GM21515 (cell line): Measurements from ENCODE around the gene FYB2.

Experiments
- ATAC-seq: cut with Tn5 transposase; IDR thresholded peaks from one replicate; pipeline ENCODE4 v1.9.1; 2021; ENCODE audit not compliant: unreplicated experiment

FYB2 gene, protein sequence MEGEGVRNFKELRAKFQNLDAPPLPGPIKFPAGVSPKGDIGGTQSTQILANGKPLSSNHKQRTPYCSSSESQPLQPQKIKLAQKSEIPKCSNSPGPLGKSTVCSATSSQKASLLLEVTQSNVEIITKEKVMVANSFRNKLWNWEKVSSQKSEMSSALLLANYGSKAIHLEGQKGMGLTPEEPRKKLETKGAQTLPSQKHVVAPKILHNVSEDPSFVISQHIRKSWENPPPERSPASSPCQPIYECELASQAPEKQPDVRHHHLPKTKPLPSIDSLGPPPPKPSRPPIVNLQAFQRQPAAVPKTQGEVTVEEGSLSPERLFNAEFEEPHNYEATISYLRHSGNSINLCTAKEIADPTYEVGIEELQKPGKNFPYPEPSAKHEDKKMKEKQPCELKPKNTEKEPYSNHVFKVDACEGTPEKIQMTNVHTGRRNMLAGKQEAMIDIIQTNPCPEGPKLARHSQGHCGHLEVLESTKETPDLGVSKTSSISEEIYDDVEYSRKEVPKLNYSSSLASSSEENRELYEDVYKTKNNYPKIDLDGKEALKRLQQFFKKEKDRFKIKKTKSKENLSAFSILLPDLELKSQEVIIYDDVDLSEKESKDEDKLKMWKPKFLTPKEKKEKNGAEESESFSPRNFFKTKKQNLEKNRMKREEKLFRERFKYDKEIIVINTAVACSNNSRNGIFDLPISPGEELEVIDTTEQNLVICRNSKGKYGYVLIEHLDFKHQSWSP

GRCh38 chr1:56819387-56819899 is at the start of gene FYB2:
FYB2 (minus strand) TSS chr1:56819404; CDS start chr1:56819290, 114 bp downstream.
- ATAC-seq: no peak

DNA sequence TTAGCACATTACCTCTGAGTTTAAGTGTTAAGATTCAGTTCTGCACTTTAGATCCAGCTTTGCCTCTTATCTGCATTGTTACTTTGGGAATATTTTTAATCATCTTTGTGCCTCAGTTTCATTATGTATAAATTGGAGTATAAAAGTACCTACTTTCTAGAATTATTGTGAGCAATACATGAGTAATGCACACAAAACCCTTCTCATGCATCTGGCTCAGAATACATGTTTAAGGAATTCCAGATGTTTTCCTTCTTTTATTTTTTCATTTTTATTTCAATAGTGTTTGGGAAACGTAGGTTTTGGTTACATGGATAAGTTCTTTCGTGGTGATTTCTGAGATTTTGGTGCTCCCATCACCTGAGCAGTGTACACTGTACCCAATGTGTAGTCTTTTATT is 49.6 kb upstream of the FYB2 start:
- ATAC-seq: no peak

GRCh38 chr1:56867491-56867890 is 48.3 kb upstream of the FYB2 start:
- no peak for ATAC-seq

GRCh38 chr1:56866656-56867055 is 47.5 kb upstream of the FYB2 start:
- ATAC-seq: no peak

DNA sequence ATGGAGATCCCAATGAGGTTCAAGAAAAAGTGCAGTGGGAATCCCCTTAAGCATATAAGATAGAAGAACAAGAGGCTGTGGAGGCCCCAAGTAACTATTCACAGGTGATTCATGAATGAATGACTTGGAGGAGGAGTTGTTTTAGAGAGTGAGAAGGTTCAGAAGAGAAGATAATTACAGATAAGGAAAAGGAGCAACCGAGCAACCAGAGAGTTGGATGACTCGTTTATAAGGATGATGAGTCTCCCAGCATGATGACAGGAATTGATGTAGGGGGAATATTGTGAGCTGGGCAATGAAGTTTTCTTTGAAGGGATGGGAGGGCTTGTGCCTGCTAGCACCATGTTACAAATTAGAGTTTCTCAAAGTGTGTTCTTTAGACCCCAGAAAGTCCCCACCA is 45.2 kb upstream of the FYB2 start:
- no peak for ATAC-seq

DNA sequence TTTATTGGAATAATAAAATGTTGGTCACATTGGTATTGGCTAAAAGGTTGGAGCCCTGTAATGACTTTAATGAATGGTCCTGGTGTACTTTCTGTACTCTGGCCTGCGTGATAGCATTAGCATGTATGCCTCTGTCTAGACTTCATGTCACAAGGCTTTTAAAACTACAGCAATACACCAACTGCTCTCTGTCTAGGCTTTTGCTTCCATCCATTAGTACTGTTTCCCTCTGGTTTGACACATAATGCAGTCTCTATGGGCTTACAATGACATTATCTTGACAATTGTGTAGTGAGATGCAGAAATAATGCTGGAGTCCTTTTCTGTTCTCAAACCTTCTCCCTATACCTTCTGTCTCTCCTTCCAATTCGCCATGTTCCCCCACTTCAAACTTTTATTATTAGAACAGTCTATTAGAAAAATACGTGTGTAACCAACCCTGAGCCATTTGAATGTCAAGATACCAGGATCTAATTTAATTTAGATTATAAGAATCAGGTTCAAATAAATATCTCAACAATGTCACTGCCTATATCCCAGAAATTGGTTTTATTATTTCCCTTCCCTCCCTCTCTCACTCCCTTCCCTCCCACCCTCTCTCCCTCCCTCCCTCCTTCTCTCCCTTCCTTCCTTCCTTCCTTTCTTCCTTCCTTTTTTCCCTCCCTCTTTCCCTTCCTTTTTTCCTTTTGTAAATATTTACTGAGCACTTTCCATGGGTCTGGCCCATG is 44.2 kb upstream of the FYB2 start:
- ATAC-seq: no peak

GRCh38 chr1:56859287-56859686 is 40.1 kb upstream of the FYB2 start:
- ATAC-seq: no peak

GRCh38 chr1:56856186-56856585 is 37.0 kb upstream of the FYB2 start:
- ATAC-seq: no peak

- no peak for ATAC-seq
These were observed 36.0 kb upstream of the FYB2 start for GRCh38 chr1:56855190-56855589.

DNA sequence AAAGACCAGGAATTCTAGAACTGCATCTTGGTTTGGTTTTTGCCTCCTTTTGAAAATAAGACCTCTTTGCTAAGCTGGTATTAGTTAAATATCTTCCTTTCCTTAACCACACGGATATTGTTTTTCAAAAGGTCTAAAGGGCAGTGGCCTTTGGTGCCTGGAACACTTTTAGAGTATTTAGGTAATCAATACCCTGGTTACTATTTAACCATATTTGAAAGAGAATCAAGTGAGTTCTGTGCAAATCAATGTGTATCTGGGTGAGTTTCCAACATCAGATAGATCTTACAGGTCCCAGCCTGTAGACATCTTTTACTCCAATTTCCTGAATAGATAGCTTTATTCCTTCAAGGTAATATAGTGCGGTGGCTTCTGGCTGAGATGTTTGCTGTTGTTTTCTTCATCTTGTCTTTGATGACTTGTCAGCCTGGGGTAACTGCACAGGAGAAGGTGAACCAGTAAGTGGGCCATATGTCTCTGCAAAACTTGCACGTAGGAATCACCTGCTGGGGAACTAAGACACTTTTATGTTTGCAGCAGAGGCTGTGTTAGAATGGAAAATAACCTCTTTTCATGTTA is 35.4 kb upstream of the FYB2 start, which contains the start of gene C8A:
Gene C8A, plus strand, starts transcription at position 277 of the 579 bp plus-strand sequence. Its CDS starts 105 bp downstream, at position 382.
- ATAC-seq: no peak

DNA sequence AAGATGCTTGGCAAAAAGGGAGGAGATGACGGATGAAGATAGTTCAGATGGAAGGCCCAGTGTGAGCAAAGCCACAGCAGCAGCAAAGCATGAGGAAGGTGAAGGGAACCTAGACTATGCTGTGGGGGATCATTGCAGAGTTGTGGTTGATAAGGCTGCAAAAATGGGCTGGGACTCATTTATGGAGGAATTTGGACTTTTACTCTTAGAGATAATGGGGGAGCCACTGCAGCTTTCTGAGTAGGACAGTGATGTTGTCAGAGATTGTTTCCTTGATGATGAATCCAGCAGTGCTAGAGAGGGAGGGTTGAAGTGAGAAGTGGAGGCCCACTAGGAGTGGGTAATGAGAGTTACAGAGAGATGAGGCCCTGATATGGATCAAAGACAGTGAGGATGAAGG is 33.3 kb upstream of the FYB2 start:
- no peak for ATAC-seq

GRCh38 chr1:56850922-56851321 is 31.7 kb upstream of the FYB2 start:
- no peak for ATAC-seq

DNA sequence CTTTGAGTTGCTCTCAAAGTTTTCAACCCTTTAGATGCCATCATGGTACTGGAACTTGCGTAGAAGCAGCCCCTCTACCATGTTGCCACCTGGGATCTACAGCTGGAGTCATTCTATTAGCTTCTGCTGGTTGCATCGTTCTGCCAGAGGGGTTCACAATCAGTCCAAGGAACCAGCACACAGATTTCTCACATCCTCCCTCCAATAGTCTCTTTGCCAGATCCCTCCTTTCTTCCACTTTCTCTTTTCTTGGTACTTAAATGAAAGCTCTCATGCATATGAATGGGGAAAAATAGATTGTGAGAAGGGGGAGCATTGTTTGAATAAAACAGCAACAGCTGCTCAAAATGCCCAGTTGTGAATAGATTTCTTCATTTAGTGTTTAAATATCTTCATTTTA is 31.2 kb upstream of the FYB2 start:
- ATAC-seq: no peak

GRCh38 chr1:56849750-56850149 is 30.5 kb upstream of the FYB2 start:
- ATAC-seq: no peak

DNA sequence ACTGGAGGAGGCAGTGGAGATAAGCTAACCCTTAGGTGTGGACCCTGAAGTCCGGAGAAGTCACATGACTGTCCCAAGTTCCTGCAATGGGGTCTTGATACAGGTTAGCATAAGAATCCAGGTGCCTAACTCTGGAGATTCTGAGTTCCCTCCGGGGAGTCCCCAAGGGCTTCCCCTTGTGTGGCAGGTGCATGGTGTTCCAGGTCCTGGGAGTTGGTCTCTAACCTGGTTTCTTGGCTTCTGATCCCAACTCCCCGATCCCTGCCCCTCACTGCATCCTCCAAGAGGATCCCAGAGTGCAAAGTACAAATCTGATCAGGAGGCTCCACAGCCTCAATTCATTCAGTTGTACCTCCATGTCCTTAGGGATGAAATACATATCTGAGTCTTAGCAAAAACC is 26.1 kb upstream of the FYB2 start:
- no peak for ATAC-seq

GRCh38 chr1:56844545-56845136 is 25.4 kb upstream of the FYB2 start:
- no peak for ATAC-seq

GRCh38 chr1:56843544-56843943 is 24.3 kb upstream of the FYB2 start:
- ATAC-seq: no peak

DNA sequence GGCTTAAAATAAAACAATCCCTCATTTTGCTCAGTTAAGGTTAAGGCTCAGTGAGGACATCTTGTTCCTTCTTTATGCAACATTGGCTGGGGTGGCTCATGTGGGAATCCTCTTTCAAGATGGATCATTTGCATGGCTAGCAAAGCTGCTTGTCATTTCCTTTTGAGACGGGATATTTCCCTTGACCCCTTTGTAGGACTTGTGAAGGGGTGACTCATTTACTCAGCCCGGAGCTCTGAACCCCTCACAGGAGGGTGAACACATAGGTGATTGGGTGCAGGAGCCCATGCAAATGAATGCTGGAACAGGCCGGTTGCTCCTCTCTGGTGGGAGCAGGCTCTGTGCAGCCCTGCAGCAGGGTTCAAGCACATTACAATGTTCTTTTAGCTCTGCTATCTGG is 19.6 kb upstream of the FYB2 start:
- ATAC-seq: no peak

DNA sequence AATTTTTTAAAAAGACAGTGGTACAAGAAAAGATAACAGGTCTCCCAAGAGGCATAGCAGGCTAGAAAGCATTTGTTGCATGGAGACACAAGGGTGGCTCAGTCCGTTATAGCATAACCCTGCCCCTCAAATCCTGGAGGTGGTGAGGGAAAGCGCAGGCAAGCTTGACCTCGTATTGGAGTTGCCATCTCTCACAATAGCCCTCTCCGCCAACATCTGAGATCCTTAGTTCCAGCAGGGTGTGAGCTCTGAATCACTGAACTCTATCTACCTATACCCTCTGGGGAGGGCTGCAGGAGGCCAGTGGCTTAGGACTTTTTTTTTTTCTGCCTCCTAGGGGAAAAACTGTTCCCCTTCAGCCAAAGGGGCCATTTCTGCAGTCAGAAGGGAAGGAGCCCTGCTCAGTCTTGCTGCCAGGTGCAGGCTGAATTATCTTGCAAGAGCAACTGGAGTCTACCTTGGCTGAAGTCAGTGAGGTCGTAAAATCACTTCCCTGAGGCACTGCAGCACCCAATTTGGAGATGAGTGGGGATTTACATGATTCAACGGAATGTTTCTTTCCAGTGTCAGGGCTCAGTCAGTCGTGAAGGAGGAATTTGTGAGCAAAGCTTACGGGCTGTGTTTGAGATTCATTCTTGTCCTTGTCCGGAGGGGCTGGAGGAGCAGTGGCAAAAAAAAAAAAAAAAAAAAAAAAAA is 18.2 kb upstream of the FYB2 start:
- no peak for ATAC-seq

GRCh38 chr1:56836359-56836758 is 17.2 kb upstream of the FYB2 start:
- no peak for ATAC-seq
